ENCODE data around the gene PILRA. TPM values are rescaled to one million over a fixed set of nuclear protein-coding genes. Genes with fewer than 3 reads are reported as not detected.
A peak's percentile ranks its signal among the peaks of the same experiment; 100 is the strongest.

PILRA gene
- total RNA-seq, 2 donors from 2014 or later = 5.0 to 8.5 TPM

DNA sequence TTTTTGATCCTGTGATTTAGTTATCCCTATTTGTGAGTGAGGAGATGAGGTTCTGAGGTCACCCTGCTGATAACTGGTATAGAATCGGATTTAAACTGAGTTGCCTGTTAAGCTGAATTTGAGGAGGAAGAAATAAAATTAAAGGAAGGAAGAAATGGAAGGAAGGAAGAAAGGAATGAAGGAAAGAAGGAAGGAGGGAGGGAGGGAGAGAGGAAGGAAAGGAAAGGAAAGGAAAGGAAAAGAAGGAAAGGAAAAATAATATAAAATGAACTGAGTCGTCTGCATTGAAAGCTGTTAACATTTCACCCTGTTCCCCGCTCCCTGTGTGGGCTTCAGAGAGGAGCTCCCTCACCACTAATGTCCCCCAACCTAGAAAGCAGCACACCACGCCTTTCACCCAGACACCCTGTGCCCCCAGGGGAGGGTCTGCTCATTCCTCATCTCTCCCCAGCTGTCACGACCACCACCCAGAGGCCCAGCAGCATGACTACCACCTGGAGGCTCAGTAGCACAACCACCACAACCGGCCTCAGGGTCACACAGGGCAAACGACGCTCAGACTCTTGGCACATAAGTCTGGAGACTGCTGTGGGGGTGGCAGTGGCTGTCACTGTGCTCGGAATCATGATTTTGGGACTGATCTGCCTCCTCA lies 16.3 kb downstream of the PILRA start:
- no peak for DNase-seq (ENCODE audit: low spot score)
- Histone ChIP-seq H3K36me3 (no peaks in the 10 kb centered on the region), H3K27me3 (replicated peaks; ENCODE audit: insufficient read depth) (no peaks in the 10 kb centered on the region), H3K4me1 (ENCODE audit: control insufficient read depth in 1 of 2, low read depth in 2 of 2) (peaks cover 0 to 10% of the 10 kb centered on the region in 2 donors), H3K4me3 (no peak overlapping the region), H3K9me3 (no peaks in the 10 kb centered on the region), H3K27ac (no peak overlapping the region)
- no peak for ATAC-seq (ENCODE audit: insufficient number of reproducible peaks, low FRiP score, low read depth)
- TF ChIP-seq, protein P1, sequence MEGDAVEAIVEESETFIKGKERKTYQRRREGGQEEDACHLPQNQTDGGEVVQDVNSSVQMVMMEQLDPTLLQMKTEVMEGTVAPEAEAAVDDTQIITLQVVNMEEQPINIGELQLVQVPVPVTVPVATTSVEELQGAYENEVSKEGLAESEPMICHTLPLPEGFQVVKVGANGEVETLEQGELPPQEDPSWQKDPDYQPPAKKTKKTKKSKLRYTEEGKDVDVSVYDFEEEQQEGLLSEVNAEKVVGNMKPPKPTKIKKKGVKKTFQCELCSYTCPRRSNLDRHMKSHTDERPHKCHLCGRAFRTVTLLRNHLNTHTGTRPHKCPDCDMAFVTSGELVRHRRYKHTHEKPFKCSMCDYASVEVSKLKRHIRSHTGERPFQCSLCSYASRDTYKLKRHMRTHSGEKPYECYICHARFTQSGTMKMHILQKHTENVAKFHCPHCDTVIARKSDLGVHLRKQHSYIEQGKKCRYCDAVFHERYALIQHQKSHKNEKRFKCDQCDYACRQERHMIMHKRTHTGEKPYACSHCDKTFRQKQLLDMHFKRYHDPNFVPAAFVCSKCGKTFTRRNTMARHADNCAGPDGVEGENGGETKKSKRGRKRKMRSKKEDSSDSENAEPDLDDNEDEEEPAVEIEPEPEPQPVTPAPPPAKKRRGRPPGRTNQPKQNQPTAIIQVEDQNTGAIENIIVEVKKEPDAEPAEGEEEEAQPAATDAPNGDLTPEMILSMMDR (IDR thresholded peaks at IDR 0.05) = no peak

DNA sequence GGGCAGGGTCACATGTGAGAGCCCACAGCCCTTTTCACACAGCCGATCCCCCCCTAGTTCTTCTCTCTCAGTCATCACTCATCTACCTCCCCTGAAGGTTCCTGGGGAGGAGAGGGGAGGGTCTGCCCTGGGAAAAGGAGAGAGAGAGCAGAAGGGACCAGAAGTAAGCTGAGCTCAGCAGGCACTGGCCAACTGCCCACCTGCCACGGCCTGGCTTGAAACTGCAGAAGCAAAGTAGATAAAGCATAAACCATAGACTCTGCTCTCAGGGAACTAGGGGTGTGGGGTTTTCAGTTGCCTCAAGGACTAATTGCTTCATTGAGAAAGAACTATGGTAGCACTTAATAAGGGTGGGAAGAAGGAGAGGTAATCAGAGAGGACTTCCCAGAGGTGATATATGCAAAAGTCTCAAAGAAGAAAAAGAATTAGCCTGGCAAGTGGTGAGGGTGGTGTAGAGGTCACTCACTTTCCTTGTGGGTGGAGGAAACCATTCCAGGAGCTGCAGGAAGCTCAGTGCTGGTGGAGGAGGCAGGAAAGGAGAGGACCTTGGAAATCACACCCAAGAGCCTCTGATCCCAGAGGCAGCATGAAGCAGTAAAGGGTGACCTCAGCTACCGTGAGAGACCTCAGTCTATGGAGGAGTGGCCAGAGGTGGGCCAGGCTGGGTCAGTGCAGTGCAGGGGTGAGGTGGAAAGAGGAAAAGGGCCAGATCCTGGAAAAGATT lies 17.2 kb downstream of the PILRA start:
- no peak overlapping the region for H3K27ac ChIP-seq
- ATAC-seq (ENCODE audit: insufficient number of reproducible peaks, low FRiP score, low read depth) (no peak), DNase-seq (ENCODE audit: low spot score) (no peak)
- no peaks in the 10 kb centered on the region for H3K36me3 ChIP-seq
- TF ChIP-seq, protein P1 (IDR thresholded peaks at IDR 0.05) = no peak
- H3K27me3 ChIP-seq (replicated peaks; ENCODE audit: insufficient read depth) = no peaks in the 10 kb centered on the region
- H3K4me3 ChIP-seq = no peak overlapping the region
- no peaks in the 10 kb centered on the region for H3K9me3 ChIP-seq
- peaks cover 0 to 10% of the 10 kb centered on the region in 2 donors for H3K4me1 ChIP-seq (ENCODE audit: control insufficient read depth in 1 of 2, low read depth in 2 of 2)

GRCh38 chr7:100393233-100393905 lies 20.1 kb downstream of the PILRA start:
- TF ChIP-seq, protein P1 (IDR thresholded peaks at IDR 0.05) = no peak
- Histone ChIP-seq H3K4me3 (no peak overlapping the region), H3K27ac (no peak overlapping the region), H3K36me3 (no peaks in the 10 kb centered on the region), H3K27me3 (replicated peaks; ENCODE audit: insufficient read depth) (no peaks in the 10 kb centered on the region), H3K9me3 (no peaks in the 10 kb centered on the region), H3K4me1 (ENCODE audit: control insufficient read depth in 1 of 2, low read depth in 2 of 2) (no peaks in the 10 kb centered on the region)
- ATAC-seq (ENCODE audit: insufficient number of reproducible peaks, low FRiP score, low read depth) = no peak
- DNase-seq (ENCODE audit: low spot score) = no peak

DNA sequence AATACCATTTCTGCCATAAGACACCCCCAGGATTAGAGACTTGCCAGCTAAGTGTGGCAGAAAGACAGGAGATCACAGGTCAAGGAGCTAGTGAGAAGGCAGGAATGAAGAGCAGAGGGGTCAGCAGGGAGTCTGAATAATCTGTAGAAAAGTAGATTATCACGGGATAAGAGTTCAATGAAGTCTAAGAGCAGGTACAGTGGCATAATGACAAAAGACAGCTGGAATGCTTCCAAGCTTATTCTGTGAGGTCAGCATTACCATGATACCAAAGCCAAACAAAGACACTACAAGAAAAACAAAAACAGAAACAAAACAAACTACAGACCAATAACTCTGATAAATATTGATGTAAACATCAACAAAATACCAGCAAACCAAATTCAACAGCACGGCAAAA lies 20.8 kb downstream of the PILRA start:
- H3K4me3 ChIP-seq = no peak overlapping the region
- H3K27ac ChIP-seq = no peak overlapping the region
- TF ChIP-seq, protein P1 (IDR thresholded peaks at IDR 0.05) = no peak
- H3K36me3 ChIP-seq = no peaks in the 10 kb centered on the region
- DNase-seq (ENCODE audit: low spot score) = no peak
- no peaks in the 10 kb centered on the region for H3K9me3 ChIP-seq
- no peak for ATAC-seq (ENCODE audit: insufficient number of reproducible peaks, low FRiP score, low read depth)
- H3K27me3 ChIP-seq (replicated peaks; ENCODE audit: insufficient read depth) = no peaks in the 10 kb centered on the region
- H3K4me1 ChIP-seq (ENCODE audit: control insufficient read depth in 1 of 2, low read depth in 2 of 2) = no peaks in the 10 kb centered on the region

DNA sequence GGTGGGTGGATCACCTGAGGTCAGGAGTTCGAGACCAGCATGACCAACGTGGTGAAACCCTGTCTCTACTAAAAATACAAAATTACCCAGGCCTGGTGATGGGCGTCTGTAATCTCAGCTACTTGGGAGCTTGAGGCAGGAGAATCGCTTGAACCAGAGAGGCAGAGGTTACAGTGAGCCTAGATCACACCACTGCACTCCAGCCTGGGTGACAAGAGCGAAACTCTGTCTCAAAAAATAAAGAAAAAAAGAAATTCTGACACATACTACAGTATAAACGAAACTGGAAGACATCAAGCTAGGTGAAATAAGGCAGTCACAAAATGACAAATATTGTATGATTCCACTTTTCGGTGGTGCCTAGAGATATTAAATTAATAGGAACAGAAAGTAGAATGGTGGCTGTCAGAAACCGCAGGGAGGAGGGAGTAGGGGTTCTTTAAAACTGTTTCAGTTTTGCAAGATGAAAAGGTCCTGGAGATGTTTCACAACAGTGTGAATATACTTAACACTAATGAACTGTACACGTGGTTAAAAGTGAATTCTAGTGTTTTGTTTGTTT lies 23.2 kb downstream of the PILRA start:
- no peaks in the 10 kb centered on the region for H3K4me1 ChIP-seq (ENCODE audit: control insufficient read depth in 1 of 2, low read depth in 2 of 2)
- no peak overlapping the region for H3K4me3 ChIP-seq
- H3K27me3 ChIP-seq (replicated peaks; ENCODE audit: insufficient read depth) = no peaks in the 10 kb centered on the region
- no peaks in the 10 kb centered on the region for H3K9me3 ChIP-seq
- TF ChIP-seq, protein P1 (IDR thresholded peaks at IDR 0.05) = no peak
- no peak for DNase-seq (ENCODE audit: low spot score)
- H3K27ac ChIP-seq = peak overlapping the region in 1 of 2 donors; percentile 5
- no peaks in the 10 kb centered on the region for H3K36me3 ChIP-seq
- no peak for ATAC-seq (ENCODE audit: insufficient number of reproducible peaks, low FRiP score, low read depth)

Measured in thoracic aorta (tissue), 2 donors.